OCI-LY3 (cell line): Measurements from ENCODE around the gene ZNF570.

Experiments
- H2AFZ ChIP-seq: fragments of 200-600, 300-600 bp; shearing (Covaris generic); 2 replicates; pipeline ENCODE4 v1.6.0; 2014; ENCODE audit warnings: antibody characterized with exemption, low read depth, low read length
- H3K27ac ChIP-seq: fragments of 200-600, 300-600 bp; sonication (generic); 2 replicates; pipeline ENCODE4 v1.5.1; 2014; ENCODE audit warnings: mild to moderate bottlenecking, low read length, moderate library complexity, mixed read lengths
- H3K27me3 ChIP-seq: fragments of 200-600, 300-600 bp; sonication (generic); 2 replicates; pipeline ENCODE4 v1.6.1; 2014; ENCODE audit warnings: low read depth, low read length, mixed read lengths
- H3K36me3 ChIP-seq: fragments of 200-600, 300-600 bp; sonication (generic); replicated peaks from 2 replicates; pipeline ENCODE3; 2014; ENCODE audit warnings: low read depth, low read length, mixed read lengths
- H3K4me1 ChIP-seq: fragments of 300-600, 200-600 bp; sonication (generic); 2 replicates; pipeline ENCODE4 v1.6.1; 2014; ENCODE audit warnings: low read length, mixed read lengths
- H3K4me2 ChIP-seq: fragments of 200-600, 300-600 bp; sonication (generic); 2 replicates; pipeline ENCODE4 v1.6.1; 2014; ENCODE audit warnings: low read length, mixed read lengths
- H3K4me3 ChIP-seq: fragments of 300-600, 200-600 bp; sonication (generic); 2 replicates; pipeline ENCODE4 v1.5.1; 2014; ENCODE audit warnings: antibody characterized with exemption, mild to moderate bottlenecking, low read length, moderate library complexity
- H3K79me2 ChIP-seq: fragments of 300-600, 200-600 bp; shearing (Covaris generic); 2 replicates; pipeline ENCODE4 v1.6.1; 2014; ENCODE audit warnings: mild to moderate bottlenecking, low read length, mixed read lengths
- H3K9ac ChIP-seq: fragments of 300-600, 200-600 bp; shearing (Covaris generic); 2 replicates; pipeline ENCODE4 v1.6.0; 2014; ENCODE audit warnings: mild to moderate bottlenecking, low read length, moderate library complexity
- H3K9me3 ChIP-seq: fragments of 200-600, 300-600 bp; shearing (Covaris generic); 2 replicates; pipeline ENCODE4 v1.6.1; 2014; ENCODE audit warnings: low read length, mixed read lengths; ENCODE audit not compliant: insufficient read depth
- H4K20me1 ChIP-seq: fragments of 200-600, 300-600 bp; sonication (generic); 2 replicates; pipeline ENCODE4 v1.6.1; 2016; ENCODE audit warnings: low read length, mixed read lengths; ENCODE audit not compliant: insufficient read depth
- EZH2phosphoT487 ChIP-seq: fragments of 200-600 bp; shearing (Covaris generic); IDR thresholded peaks from 2 replicates; pipeline ENCODE4 v1.6.1; 2018; ENCODE audit warnings: antibody characterized with exemption, mixed run types, low read depth
- TF ChIP-seq, protein P1 (sequence below): fragments of 200-600, 300-600 bp; sonication (generic); IDR thresholded peaks from 2 replicates; pipeline ENCODE4 v1.5.1; 2014; ENCODE audit warnings: antibody characterized with exemption, low read length, low read depth

Gene ZNF570

DNA sequence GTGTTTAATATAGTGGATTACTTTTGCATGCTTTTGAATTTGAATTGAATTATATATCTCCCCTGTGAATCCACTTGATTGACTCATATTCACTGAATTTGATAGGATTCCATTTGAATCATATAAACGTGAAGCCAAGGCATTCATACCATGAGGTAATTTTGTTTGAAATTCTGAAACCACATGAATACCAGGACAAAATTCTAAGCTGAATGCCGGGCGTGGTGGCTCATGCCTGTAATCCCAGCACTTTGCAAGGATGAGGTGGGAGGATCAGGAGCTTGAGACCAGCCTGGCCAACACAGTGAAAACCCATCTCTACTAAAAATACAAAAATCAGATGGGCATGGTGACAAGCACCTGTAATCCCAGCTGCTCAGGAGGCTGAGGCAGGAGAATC is 42.0 kb downstream of the ZNF570 start:
- Histone ChIP-seq H3K27me3 (no peaks in the 10 kb centered on the region), H3K9me3 (peaks cover 13% of the 10 kb centered on the region; the same call in 1 of the 2 replicates), H3K9ac (no peak overlapping the region), H3K27ac (no peak overlapping the region), H3K4me3 (no peak overlapping the region), H3K4me1 (no peaks in the 10 kb centered on the region; the same call in 1 of the 2 replicates), H3K36me3 (peaks cover 40% of the 10 kb centered on the region), H3K79me2 (peaks cover 7% of the 10 kb centered on the region), H2AFZ (no peak overlapping the region), H3K4me2 (no peak overlapping the region), H4K20me1 (no peaks in the 10 kb centered on the region)
- TF ChIP-seq, protein P1, sequence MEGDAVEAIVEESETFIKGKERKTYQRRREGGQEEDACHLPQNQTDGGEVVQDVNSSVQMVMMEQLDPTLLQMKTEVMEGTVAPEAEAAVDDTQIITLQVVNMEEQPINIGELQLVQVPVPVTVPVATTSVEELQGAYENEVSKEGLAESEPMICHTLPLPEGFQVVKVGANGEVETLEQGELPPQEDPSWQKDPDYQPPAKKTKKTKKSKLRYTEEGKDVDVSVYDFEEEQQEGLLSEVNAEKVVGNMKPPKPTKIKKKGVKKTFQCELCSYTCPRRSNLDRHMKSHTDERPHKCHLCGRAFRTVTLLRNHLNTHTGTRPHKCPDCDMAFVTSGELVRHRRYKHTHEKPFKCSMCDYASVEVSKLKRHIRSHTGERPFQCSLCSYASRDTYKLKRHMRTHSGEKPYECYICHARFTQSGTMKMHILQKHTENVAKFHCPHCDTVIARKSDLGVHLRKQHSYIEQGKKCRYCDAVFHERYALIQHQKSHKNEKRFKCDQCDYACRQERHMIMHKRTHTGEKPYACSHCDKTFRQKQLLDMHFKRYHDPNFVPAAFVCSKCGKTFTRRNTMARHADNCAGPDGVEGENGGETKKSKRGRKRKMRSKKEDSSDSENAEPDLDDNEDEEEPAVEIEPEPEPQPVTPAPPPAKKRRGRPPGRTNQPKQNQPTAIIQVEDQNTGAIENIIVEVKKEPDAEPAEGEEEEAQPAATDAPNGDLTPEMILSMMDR: no peak
- TF ChIP-seq EZH2phosphoT487: no peak

DNA sequence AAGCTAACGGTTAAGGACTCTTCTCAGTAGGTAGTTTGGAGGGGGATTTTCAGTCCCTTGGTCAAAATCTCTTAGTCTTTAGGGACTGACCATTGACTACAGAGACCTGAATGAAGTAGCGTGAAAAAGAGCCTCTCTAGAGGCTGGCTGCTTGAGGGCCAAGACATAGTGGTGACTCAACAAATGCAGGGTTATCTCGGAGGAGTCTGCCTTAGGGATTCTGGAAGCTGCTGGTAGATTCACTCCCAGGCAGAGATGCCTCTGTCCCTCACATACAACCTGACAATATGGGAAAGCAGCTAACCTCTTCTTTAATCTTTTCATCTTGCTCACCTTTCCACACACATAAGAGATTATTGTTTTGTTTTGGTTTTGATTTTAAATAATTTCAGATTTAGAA is 42.7 kb downstream of the ZNF570 start:
- H3K27ac ChIP-seq: no peak overlapping the region
- no peaks in the 10 kb centered on the region; the same call in 1 of the 2 replicates for H3K4me1 ChIP-seq
- peaks cover 40% of the 10 kb centered on the region for H3K36me3 ChIP-seq
- peaks cover 7% of the 10 kb centered on the region for H3K79me2 ChIP-seq
- no peak overlapping the region for H3K9ac ChIP-seq
- H4K20me1 ChIP-seq: no peaks in the 10 kb centered on the region
- no peaks in the 10 kb centered on the region for H3K27me3 ChIP-seq
- H2AFZ ChIP-seq: no peak overlapping the region
- no peak overlapping the region for H3K4me2 ChIP-seq
- no peak for TF ChIP-seq EZH2phosphoT487
- TF ChIP-seq, protein P1: no peak
- peaks cover 13% of the 10 kb centered on the region; the same call in 1 of the 2 replicates for H3K9me3 ChIP-seq
- no peak overlapping the region for H3K4me3 ChIP-seq

DNA sequence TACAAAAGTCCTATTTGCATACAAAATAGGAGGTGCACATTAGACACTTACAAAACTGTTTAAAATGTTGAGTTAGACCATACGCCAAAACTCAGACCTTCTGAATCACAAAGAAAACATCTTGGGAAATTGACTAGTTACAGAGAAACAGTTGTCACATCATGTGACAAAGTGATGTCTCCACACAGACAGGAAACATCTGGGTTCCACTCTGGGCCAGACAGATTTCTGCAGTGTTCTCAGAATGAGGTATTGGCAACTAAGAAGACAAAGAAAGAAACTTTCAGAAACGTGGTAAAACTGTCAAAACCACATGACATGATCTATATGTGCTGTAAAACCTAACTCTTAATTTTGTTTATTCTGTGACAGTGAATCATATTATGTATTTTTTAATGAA is 44.2 kb downstream of the ZNF570 start:
- TF ChIP-seq, protein P1: no peak
- no peak for TF ChIP-seq EZH2phosphoT487
- H3K4me2 ChIP-seq: no peak overlapping the region
- peaks cover 45% of the 10 kb centered on the region for H3K36me3 ChIP-seq
- H3K27me3 ChIP-seq: no peaks in the 10 kb centered on the region
- no peak overlapping the region for H2AFZ ChIP-seq
- peaks cover 13% of the 10 kb centered on the region; the same call in 1 of the 2 replicates for H3K9me3 ChIP-seq
- no peak overlapping the region for H3K4me3 ChIP-seq
- no peaks in the 10 kb centered on the region for H4K20me1 ChIP-seq
- no peaks in the 10 kb centered on the region for H3K4me1 ChIP-seq
- H3K9ac ChIP-seq: no peak overlapping the region
- no peaks in the 10 kb centered on the region for H3K79me2 ChIP-seq
- no peak overlapping the region for H3K27ac ChIP-seq

DNA sequence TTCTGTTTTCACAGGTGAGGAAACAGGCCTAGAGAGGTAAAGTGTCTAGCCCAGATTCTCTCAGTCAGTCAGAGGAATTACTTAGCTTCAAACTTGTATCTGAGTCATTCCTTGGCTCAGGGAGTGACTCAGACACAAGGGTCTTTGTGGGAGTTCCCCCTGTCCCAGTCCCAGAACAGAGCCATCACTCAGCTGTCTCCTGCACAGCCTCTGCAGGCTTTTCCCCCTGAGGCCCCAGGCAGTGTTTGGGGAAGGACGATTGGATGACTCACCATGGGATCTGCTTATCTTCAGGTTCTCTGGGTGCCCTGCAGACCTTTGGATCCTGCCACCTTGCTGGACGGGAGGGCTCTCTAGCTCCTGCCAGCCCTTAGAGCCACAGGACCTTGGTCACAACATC is 50.7 kb downstream of the ZNF570 start:
- H3K36me3 ChIP-seq: peaks cover 26% of the 10 kb centered on the region
- TF ChIP-seq, protein P1: no peak
- no peak for TF ChIP-seq EZH2phosphoT487
- H3K4me2 ChIP-seq: no peak overlapping the region
- no peak overlapping the region for H3K4me3 ChIP-seq
- no peaks in the 10 kb centered on the region for H3K4me1 ChIP-seq
- no peaks in the 10 kb centered on the region for H3K27me3 ChIP-seq
- no peak overlapping the region for H3K9ac ChIP-seq
- peaks cover 13% of the 10 kb centered on the region for H3K9me3 ChIP-seq
- H3K27ac ChIP-seq: no peak overlapping the region
- H4K20me1 ChIP-seq: no peaks in the 10 kb centered on the region
- H2AFZ ChIP-seq: no peak overlapping the region
- H3K79me2 ChIP-seq: no peaks in the 10 kb centered on the region
